NCI-H345 treated with DMSO at 0.1 percent for 48 hours (cell line): Measurements from ENCODE around the gene NEDD8.

Experiments
- DNase-seq: peaks from one replicate; lab custom pipeline; 2025; ENCODE audit not compliant: unreplicated experiment; lab: John Stamatoyannopoulos, UW

Gene NEDD8

GRCh38 chr14:24182110-24182882, 49.9 kb downstream of the NEDD8 start:
- no peak for DNase-seq

- DNase-seq: no peak
Measured at GRCh38 chr14:24181371-24182077, 50.6 kb downstream of the NEDD8 start.

- no peak for DNase-seq
Measured at GRCh38 chr14:24179961-24180796, 52.0 kb downstream of the NEDD8 start.

- no peak for DNase-seq
Measured at GRCh38 chr14:24179294-24179960, 52.7 kb downstream of the NEDD8 start.

GRCh38 chr14:24178399-24179178, 53.6 kb downstream of the NEDD8 start:
- no peak for DNase-seq

- no peak for DNase-seq
Measured at GRCh38 chr14:24177891-24178290, 54.3 kb downstream of the NEDD8 start.

GRCh38 chr14:24177041-24177825, 54.9 kb downstream of the NEDD8 start:
- no peak for DNase-seq

GRCh38 chr14:24176599-24176998, 55.6 kb downstream of the NEDD8 start:
- DNase-seq: no peak

GRCh38 chr14:24172871-24173281, 59.3 kb downstream of the NEDD8 start:
- no peak for DNase-seq

- no peak for DNase-seq
Measured at GRCh38 chr14:24172261-24172860, 59.8 kb downstream of the NEDD8 start.

GRCh38 chr14:24171422-24172260, 60.5 kb downstream of the NEDD8 start, which contains the start of gene REC8:
TSS of gene REC8 (plus strand) at chr14:24172080. CDS start at chr14:24172553, 473 bp downstream.
- peak; percentile 74 for DNase-seq

- no peak for DNase-seq
Measured at GRCh38 chr14:24167469-24168114, 64.6 kb downstream of the NEDD8 start.
